HuH-7.5 (cell line): ENCODE measurements around the gene BNC1.

Source experiments
- DNase-seq: peaks from one replicate; pipeline ENCODE4 v3.0.0; 2011; ENCODE audit warnings: low spot score

Gene BNC1, protein sequence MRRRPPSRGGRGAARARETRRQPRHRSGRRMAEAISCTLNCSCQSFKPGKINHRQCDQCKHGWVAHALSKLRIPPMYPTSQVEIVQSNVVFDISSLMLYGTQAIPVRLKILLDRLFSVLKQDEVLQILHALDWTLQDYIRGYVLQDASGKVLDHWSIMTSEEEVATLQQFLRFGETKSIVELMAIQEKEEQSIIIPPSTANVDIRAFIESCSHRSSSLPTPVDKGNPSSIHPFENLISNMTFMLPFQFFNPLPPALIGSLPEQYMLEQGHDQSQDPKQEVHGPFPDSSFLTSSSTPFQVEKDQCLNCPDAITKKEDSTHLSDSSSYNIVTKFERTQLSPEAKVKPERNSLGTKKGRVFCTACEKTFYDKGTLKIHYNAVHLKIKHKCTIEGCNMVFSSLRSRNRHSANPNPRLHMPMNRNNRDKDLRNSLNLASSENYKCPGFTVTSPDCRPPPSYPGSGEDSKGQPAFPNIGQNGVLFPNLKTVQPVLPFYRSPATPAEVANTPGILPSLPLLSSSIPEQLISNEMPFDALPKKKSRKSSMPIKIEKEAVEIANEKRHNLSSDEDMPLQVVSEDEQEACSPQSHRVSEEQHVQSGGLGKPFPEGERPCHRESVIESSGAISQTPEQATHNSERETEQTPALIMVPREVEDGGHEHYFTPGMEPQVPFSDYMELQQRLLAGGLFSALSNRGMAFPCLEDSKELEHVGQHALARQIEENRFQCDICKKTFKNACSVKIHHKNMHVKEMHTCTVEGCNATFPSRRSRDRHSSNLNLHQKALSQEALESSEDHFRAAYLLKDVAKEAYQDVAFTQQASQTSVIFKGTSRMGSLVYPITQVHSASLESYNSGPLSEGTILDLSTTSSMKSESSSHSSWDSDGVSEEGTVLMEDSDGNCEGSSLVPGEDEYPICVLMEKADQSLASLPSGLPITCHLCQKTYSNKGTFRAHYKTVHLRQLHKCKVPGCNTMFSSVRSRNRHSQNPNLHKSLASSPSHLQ

DNA sequence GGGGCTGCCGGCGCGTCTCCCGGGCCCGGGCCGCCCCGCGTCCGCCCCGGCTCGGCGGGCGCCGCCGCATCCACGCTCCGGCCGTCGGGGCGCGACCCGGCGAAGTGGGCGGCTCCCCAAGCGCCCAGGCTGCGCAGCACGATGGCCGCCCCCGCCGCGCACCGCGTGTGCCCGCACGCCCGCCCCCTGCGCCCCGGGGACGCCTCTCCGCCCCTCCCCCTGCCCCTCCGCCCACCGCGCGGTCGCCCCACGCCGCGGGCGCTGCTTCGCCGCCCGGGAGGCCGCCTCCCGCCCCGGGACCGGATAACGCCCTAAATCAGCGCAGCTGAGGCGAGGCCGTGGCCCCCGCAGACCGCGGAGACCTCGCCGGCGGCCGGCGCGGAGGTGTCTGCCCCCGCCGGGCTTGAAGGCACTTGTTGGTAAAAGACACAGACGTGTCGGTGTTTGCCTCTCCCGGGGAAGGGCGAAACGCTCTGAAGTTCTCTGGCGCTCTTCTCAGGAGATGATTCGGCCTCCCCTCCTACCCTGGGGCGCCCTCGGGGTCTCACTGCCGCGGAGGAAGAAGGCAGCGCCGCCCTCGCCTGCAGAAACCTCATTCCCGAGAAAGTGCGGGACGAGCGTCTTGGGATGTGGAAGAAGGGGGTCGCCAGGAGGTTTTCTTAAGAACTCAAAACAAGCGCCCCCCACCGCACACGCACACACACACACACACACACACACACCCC, at the start of gene BNC1:
Gene BNC1 (minus strand): TSS at position 106 of the 725 bp plus-strand sequence. CDS start 36 bp downstream, at position 70.
- no peak for DNase-seq

DNA sequence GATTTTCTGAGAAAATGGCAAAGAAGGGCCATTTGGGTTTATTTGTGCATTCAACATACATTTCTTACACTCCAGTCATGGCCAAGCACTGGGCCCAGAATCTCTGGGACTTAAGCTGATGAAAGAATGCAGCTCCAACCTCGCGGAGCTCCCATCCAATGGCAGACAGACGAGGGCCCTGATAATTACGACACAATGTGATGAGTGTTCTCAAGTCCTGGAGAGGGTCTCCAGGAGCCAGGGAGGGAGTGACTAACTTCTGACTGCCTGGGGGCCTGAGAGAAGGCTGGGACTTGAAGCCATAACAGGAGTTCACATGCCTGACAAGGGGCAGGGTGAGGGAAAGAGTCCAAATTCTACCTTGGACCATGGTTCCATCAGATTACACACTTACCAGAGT, 42.6 kb upstream of the BNC1 start:
- no peak for DNase-seq

DNA sequence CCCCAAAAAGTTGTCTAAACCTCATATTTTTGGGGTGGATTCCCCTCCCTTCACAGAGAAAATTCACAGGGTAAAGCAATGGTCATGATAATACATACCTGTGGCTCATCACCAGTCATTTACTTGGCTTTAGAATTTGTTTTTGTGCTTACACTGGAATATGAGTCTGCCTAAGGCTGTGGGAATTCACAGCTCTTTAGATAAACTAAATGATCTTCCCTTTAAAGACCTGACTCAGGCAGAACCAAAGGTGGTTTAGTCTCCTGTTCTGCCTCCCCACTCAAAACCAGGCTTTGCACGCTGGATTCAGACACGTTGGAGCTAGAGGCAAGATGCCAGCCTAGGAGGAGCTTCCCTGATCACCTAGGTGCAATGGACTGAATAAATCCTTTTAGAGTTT, 40.3 kb upstream of the BNC1 start:
- no peak for DNase-seq

DNA sequence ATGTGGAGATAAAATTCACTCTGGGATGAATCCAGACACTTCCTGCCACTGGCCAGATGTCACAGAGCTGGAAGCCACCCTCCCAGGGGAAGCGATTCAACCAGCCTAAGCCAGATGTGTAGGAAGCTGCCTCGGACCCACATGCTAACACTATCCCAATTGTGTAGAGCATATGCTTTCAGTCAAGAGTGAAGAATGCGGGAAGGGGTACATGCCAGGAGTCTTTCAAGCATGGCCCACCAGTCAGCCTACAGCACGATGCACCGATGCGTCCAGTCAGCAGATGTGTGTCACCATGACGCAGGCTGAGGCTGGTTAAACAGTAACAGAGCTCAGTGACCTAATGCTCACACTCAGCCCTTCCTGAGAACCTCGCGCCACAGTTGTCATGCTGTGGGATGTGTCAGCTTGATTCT, 38.8 kb upstream of the BNC1 start:
- no peak for DNase-seq

DNA sequence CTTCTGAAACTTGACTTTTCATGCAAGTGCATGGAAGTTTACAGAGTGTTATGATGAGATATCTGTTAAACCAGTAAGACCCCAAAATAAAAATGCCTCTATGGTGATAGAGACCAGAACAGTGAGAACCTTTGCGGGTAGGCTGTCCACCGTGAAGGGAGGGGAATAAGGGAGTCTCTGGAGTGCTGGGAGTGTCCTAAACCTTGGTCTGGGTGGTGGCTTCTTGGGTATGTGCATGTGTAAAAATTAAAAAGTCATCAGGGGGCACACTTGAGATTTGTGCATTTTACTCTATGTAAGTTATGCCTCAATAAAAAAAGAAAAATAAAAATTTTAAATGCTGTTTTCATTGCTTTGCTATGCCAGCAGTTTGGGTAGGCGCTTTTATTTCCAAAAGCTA, 38.2 kb upstream of the BNC1 start:
- no peak for DNase-seq

DNA sequence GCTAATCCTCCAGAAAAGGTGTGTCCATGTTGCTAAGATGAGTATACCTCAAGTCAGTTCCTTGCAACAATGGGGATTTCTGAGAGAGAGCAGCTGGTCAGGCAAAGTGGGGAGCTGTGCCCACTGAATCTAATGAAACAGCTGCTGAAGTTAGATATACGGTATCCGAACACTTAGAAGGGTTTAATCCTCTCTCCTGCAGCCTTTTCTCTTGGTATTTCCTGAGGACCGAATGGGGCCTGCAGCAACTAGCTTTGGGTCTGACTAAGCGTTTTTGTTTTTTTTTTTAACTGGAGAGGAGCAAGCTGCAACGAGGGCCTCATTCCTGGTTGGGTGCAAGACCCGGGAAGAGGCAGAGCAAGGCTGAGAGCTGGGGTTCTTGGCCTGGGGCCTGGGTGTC, 37.6 kb upstream of the BNC1 start:
- no peak for DNase-seq

DNA sequence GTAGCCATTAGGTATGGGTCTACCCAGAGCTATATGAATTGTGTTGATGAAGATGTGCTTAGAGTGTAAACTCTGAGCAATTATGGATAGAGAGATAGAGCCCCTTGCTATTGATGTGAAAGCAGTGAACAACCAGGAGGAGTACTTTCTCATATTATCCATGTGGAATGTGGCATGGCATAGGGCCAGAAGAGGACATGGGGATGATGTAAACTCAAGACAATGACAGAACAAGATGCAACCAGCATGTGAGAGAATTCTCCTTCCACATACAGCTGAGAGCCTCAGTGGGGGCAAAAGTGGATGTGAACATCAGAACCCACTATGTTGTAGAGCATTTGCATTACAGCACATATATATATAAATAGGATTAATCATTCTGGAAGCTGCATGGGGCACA, 36.4 kb upstream of the BNC1 start:
- no peak for DNase-seq

DNA sequence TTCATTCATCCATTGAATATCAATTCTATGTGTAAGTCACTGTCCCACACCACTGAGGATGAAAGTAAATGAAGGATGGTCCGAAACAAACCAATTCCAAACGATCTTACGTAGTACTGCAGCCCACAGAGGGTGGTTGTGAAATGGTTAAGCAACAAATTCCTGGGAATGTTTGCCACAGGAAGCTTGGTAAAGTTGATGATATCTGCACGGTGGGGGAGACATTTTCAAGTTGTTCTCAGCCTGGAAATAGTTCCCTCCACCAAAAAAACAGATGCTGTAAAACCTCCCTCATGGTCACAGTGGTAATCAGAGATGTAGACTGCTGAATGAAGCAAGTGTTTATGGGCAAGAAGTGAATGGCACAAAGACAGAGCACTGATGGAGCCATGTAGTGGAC, 35.9 kb upstream of the BNC1 start:
- DNase-seq: no peak

DNA sequence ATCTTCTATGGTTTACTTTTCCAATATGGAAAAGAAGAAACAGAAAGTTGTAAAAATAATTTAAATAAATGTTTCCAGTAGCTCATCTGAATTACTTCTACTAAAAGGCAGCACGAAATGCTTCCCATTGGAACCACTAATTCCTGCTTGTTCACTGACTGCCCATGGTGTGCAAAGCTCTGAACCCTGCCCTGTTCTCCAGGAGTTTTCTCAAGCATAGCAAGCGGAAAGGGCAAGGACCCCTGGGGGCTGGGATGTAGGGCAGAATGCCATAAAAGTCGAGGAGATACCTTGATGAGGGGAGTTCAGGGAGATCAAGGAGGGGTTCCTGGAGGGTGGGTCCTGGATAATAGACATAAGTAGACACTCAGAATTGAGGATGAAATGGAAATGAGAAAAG, 35.3 kb upstream of the BNC1 start:
- DNase-seq: no peak

DNA sequence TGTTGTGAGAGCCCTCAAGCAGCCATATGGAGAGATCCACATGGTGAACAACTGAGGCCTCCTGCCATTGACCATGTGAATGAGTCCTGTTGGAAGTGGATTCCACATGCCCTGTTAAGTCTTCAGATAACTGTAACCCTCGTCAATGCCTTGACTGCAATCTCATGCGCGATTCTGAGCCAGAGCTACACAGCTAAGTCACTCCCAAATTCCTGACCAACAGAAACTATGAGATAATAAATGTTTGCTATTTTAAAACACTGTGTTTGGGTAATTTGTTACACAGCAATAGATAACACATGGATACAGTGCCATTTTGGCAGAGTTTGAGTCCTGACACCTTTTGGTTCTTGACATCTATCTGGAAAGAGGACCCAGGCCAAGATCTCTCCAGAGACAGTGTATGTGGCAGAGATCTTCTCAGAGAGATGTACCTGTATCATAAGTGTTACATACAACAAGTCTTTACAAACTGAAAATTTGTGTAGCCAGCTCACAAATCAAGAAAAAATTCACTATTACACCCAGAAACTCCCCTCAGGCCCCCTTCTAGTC, 34.5 kb upstream of the BNC1 start:
- DNase-seq: no peak

DNA sequence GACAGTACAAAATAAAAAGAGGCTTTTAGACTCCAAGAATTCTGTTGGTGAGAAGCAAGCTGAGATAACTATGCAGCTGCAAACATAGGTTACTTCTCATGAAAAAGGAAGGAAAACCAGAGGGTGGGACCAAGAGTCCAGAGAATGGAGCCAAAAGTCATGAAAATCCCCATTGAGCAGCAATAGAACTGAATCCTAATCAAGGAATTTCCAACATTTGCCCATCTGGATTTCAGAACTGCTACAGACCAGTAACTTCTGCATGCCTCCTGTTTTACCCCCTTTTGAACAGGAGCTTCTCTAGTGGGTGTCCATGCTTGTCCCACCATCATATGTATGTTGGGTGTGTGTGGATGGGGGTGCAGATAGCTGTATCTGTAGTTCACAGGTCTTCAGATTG, 33.6 kb upstream of the BNC1 start:
- no peak for DNase-seq

DNA sequence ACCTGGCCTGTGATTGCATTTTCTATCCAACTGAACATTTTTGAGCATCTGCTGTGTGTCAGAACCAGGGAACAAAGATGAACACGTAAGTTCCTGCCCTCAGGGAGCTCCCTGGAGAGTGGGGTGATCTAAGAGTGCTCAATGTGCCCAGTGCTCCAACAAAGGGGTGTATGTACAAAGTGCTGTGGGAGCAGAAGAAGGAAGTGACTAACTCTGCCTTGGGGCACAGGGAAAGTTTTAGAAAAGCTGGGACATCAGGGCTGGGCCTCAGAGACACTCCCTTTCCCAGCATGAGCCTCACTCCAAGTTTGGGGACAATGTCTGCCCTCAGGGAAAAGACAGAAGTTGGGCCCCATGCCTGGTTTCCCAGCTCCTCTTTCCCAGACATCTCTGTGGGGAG, 27.6 kb upstream of the BNC1 start:
- no peak for DNase-seq

DNA sequence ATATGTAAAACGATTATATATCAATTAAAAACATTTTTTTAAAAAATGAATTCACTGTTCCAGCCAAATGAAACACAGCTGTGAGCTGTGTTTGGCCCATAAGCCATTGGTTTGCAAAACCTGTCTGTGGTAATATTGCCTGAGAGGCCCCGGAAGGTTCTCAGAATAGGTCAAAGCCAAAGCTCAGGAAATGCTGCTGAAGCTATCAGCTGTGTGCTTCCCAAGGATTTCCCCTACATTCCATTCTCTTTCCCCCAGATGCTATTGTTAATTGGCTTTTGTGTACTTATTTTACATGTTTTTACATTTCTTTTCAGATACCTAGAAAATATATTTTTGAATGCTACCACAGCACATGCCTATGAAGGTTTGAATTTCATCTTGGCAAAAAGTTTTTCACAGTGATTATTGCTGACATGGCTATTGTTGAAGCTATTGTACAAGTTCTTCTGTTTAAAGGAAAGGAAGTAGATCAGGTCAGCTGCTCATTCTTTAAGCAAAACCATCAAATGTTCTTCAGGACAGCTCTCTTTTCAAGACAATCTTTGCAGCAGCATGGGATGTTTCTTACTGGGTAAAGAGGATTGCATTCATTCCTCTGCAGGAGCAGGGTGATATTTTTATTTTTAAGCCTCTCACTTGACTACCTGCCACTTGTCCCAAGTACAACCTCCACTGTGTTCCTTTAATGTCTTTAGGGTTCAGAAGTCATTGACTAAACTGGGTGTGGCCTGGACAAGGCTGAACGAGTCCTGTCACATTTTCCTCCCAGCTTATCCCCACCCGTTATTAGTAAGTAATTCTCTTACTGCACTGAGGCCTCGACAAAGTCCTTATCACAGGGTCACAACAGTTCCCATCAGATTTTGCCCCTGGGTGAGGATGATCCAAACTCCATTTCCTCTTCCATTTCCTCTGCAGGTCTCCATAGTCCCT, 26.3 kb upstream of the BNC1 start:
- no peak for DNase-seq

DNA sequence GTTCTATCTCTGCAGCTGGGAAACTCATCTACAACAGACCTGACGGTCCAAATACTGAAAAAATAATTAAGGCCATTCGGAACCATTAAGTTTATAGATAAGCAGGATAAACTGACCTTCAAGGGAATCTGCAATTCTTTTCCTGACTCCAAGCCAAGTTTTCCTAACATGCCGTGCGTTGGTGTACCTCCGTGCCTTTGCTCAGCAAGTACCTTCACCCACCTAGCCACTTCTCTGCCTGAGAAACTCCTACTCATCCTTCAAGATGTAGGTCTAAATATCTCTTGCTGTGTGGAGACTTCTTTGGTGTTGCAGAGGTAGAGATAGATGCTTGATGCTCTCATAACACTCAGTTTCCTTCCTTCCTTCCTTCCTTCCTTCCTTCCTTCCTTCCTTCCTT, 24.2 kb upstream of the BNC1 start:
- no peak for DNase-seq

DNA sequence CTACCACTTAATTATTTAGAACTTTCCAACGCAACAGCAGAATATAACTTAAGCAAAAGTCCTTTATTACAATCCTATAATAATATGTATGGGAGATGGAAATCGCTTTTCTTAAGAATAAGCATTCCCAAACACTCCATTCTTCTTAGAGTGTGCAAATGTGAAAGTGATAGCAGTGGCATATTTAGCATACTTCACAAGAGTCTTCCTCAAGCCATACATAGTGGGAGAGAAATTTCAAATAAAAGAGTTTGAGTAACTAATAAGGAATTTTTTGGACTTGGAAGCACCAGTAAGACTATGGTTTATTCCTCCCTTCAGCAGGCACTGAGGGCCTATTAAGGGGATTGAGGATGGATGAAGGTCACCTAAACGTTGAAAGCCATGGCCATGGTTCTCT, 22.1 kb upstream of the BNC1 start:
- DNase-seq: no peak

DNA sequence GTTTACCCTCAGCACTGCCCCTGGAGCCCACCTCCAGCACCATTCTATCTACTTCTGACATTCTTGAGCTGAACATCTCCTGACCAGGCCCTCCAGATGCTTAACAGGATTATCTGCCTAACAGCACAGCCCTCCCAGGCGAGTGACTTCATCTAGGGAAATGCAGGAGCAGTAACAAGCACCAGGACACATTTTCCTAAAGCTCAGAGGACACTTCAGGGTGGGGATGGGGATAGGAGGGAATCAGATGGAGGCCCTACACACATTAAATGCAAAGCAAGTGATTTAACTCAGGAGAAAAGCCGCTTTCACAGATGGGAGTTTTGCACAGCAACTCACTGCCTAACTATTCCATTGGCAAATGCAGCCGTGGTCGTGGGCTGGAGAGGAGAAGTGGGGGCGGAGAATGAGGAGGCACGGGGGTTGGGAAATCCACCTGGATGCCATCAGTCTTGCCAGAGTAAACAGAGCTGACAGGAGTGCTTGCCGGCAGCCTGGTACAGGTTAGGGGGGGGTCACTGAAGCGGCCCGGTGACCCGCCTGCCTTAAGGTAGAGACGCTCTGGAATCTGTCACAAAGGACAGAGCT, 21.3 kb upstream of the BNC1 start:
- no peak for DNase-seq

DNA sequence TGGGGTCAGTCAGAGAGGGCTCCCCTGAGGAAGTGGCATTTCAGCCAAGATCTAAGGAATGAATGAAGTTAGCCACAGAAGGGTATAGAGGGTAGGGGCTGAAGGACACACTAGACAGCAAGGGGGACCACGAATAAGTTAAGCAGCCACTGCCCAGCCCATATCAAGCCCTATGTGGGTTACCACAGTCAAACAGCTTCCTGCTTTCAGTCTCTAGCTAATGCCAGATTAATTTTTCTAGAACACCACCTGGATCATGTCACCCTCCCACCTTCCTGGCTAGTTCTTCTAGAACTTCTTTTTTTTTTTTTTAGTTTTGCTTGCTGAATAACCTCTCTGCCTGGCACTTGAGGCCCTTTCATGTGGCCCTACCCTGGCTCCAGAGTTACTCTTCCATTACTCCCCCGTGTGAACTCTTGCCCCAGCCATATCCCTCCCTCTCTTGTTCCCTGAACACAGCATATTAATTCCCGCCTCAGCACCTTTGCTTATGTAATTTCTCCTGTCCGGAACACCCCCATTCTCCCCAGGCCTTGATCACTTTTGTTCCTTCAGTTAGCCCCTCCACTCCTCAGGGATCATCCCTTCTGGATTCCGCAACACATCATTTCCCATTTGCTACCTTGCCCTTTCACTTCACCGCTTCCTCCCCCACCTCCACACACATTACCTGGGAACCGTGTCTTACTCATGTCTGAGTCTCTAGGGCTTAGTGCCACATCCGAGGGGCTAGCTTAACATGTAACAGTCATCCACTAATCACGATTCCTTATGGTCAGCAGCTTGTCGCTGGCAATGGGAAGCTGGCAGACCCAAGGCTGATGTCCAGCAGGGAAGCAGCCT, 20.6 kb upstream of the BNC1 start:
- DNase-seq: no peak

DNA sequence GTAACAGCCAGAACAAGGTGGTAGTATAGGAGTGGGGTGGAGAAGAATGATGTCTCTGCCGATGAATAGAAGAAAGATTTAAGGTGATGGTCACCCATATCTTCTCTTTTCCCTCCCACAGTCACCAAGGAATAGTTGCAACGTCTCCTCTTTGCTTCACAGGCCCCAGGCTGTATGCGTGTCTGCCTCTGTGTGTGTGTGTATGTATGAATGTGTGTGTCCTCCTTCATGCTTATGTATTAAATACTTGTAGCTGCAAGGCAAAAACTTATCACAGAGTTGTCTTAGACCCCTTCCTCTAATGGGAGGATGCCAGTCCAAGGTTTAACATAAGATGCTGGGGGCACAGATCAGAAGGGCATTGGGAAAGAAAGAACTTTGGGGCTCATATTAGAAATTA, 19.1 kb upstream of the BNC1 start:
- no peak for DNase-seq

DNA sequence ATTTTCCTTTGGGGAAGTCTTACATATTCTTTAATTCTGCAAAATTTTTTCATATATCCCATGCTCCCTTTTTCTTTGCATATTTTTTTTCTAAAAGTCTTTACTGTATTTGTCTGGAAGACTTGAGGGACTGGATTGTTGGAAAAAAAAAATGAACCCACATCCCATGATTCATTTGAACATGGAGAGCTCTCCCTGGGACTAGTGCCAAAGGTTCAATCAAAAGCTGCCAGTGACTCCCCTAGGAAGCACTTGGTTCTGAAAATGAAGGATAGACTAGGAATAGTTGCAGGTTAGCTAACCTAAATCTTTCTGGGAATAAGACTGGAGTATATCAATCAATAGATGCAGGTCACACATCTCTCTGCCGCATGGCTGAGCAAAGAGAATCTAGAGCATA, 16.4 kb upstream of the BNC1 start:
- DNase-seq: no peak

DNA sequence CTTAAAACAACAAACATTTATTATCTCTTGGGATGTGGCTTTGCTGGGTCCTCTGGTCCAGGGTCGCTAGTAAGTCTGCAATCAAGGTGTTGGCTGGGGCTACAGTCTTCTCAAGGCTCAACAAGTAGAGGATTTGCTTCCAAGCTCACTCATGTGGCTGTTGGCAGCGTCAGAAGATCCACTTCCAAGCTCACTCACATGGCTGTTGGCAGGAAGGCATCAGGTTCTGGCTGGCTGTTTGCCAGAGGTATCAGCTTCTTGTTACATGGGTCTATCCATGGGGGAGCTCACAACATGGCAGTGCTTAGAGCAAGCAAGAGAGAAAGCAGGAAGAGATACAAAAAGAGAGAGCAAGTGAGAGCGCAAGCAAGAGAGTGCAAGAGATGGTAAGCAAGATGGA, 15.0 kb upstream of the BNC1 start:
- no peak for DNase-seq
